ENCODE data around the gene FAM120B.

Gene FAM120B

DNA sequence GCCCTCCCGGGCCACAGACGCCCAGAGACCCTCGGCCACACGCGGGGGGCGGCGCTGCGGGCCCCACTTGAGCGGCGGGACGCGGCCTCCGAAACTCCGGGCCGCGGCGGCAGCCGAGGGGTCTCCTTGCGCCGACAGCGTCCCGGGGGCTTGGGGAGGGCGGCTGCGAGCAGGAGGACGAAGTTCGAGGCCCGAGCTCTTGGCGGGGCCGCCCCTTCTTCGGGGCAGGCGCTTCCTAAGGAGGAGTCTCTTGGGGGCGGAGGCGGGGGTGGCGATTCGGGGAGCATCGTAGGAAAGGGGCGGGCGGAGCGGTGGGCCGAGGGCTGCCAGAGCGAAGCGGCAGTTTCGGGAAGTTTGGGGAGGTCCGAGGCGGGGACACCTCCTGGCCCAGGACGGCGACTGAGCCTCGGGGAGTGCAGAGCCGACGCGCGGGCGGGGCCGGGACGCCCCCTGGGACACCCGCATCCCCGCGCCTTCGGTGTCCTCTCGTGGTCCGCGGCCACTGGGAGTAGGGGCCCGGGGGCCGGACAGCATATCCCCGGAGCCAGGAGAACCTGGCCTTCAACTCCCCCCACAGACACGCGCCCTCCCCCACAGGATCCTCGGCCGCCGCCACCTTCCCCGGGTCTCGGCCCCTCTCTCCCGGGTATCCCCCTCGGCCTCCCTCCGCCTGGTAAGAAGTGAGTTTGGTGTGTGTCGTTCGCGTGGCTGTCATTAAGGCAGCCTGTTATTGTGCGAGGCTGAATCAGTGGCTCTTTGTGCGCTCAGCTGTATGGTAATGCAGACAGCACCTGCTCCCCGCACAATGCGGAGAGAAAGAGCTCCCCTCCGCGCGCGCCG is 15.1 kb upstream of the FAM120B start:
- TF ChIP-seq CTCF (IDR thresholded peaks at IDR 0.05; ENCODE audit: control insufficient read depth, insufficient read depth, low read depth, low read length, missing control alignments): no peak
- no peak for DNase-seq (ENCODE audit: low read depth)
- H3K4me3 ChIP-seq (ENCODE audit: control insufficient read depth, low read depth, low read length): peak overlapping the region; percentile 74

GRCh38 chr6:170292111-170292406 is 14.5 kb upstream of the FAM120B start:
- TF ChIP-seq CTCF (IDR thresholded peaks at IDR 0.05; ENCODE audit: control insufficient read depth, insufficient read depth, low read depth, low read length, missing control alignments): no peak
- no peak overlapping the region for H3K4me3 ChIP-seq (ENCODE audit: control insufficient read depth, low read depth, low read length)
- no peak for DNase-seq (ENCODE audit: low read depth)

GRCh38 chr6:170292407-170293158 is 14.0 kb upstream of the FAM120B start:
- DNase-seq (ENCODE audit: low read depth): no peak
- no peak for TF ChIP-seq CTCF (IDR thresholded peaks at IDR 0.05; ENCODE audit: control insufficient read depth, insufficient read depth, low read depth, low read length, missing control alignments)
- H3K4me3 ChIP-seq (ENCODE audit: control insufficient read depth, low read depth, low read length): no peak overlapping the region

GRCh38 chr6:170293341-170294231 is 13.0 kb upstream of the FAM120B start:
- DNase-seq (ENCODE audit: low read depth): no peak
- H3K4me3 ChIP-seq (ENCODE audit: control insufficient read depth, low read depth, low read length): no peak overlapping the region
- no peak for TF ChIP-seq CTCF (IDR thresholded peaks at IDR 0.05; ENCODE audit: control insufficient read depth, insufficient read depth, low read depth, low read length, missing control alignments)

DNA sequence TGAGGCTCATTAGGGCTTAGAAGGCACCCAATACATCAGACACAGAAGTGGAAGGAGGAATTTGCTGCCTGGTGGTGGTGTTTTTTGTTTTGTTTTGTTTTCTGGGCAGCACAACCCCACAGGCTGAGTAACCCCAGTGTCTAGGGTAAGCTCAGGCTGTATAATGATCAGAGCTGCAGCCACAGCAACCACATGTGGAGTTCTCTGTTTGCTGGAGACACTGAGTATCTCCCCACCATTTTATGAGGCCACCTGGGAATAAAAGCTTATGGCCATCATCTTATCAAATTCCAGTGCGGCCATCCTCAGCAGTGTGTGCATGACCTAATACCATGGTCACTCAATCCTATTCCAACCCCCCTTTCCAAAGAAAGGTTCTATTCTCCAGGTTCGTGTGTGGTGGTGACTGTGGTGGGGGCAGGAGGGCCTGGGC is 12.2 kb upstream of the FAM120B start:
- DNase-seq (ENCODE audit: low read depth): no peak
- TF ChIP-seq CTCF (IDR thresholded peaks at IDR 0.05; ENCODE audit: control insufficient read depth, insufficient read depth, low read depth, low read length, missing control alignments): no peak
- H3K4me3 ChIP-seq (ENCODE audit: control insufficient read depth, low read depth, low read length): no peak overlapping the region

DNA sequence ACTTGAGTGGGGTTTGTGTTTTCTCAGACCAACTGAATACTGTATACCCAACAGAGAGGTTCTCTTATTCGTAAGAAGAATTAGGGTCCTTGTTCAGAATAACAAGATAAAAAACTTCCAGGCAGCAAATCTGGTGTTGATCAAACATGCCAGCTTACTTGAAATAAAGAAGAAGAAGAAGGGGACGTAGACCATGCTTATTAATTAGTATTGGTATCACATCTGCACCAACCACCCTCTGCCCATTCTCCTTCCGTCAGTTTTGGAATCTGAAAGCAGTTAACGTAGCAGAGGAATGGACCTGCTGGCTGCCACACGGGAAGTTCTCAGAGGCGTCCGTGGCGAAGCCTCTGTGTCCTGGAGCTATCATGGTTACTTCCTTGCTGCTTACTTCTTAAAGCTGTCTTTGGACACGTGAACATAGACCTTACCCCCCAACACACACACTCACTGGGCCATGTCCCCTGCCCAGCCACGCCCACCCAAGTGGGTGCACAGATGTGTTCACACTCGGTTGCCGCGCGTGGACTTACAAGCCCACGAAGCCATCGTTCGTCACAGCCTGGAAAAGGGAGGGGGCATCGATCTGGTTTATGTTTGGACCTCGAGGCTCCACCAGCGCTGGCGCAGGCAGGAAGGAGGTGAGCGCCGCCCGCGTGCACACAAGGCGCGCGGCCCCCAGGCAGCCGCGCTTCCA is 11.6 kb upstream of the FAM120B start:
- no peak overlapping the region for H3K4me3 ChIP-seq (ENCODE audit: control insufficient read depth, low read depth, low read length)
- DNase-seq (ENCODE audit: low read depth): no peak
- TF ChIP-seq CTCF (IDR thresholded peaks at IDR 0.05; ENCODE audit: control insufficient read depth, insufficient read depth, low read depth, low read length, missing control alignments): no peak
